Lower leg skin (tissue), 4 donors: Measurements from ENCODE around the gene DPPA3. TPM values are rescaled to one million over a fixed set of nuclear protein-coding genes. Genes with fewer than 3 reads are reported as not detected.
"Not testable (repeated sequence)": the region's sequence is repeated elsewhere in the genome, so short reads cannot be mapped to it uniquely, and the experiment has no call there.

Experiments used
- DNase-seq, 2 donors: peaks; one replicate each; pipeline ENCODE4 v3.0.0-alpha.2; 2019; ENCODE audit warnings: low spot score in 2 of 2
- H3K4me3 ChIP-seq: fragments of 200-600 bp; sonication (generic); 2 replicates; pipeline ENCODE4 v1.5.1; 2017; ENCODE audit warnings: mild to moderate bottlenecking, low read depth; ENCODE audit not compliant: poor library complexity, severe bottlenecking
- CTCF ChIP-seq, 3 donors: fragments of 450-650 bp; IDR thresholded peaks; one replicate each; pipeline ENCODE4 v1.5.1; 2016; ENCODE audit warnings: antibody characterized with exemption in 3 of 3, mild to moderate bottlenecking in 3 of 3, moderate library complexity in 2 of 3
- POLR2A ChIP-seq, 2 donors: fragments of 450-650 bp; IDR thresholded peaks; one replicate each; pipeline ENCODE4 v1.6.1; 2016 to 2017; ENCODE audit warnings: antibody characterized with exemption in 2 of 2, mild to moderate bottlenecking in 1 of 2, moderate library complexity in 1 of 2
- WGBS, 2 donors: methylation state at CpG; one replicate each; pipeline ENCODE4 v1.1.5; 2018; 5-methylcytosine and 5-hydroxymethylcytosine counted together
- intact Hi-C: fragments of 100-400 bp; cut with DNase I; formaldehyde crosslinking; loops from one replicate; pipeline ENCODE4 v1.15.0; 2023; ENCODE audit warnings: low total_unique reads
- total RNA-seq, 4 donors: library from RNA; depleted of rRNA; stranded (reverse); fragments of >200 nt; gene quantifications; one replicate each; pipeline ENCODE4 v1.1.0, GENCODE V29; 2016

The DPPA3 gene
- total RNA-seq, result not detected

- 70 to 80% methylated on average over 7 of the region's 7 CpGs for WGBS, 2 donors
- intact Hi-C loops, result no loop called here
- TF ChIP-seq POLR2A (IDR thresholded peaks at IDR 0.05) (no peak), CTCF (IDR thresholded peaks at IDR 0.05) (no peak)
- H3K4me3 ChIP-seq, result no peak within 1 kb of the TSS
- no peak for DNase-seq
These were observed at the start of gene DPPA3 for GRCh38 chr12:7711133-7711532. TSS of gene DPPA3 (plus strand) at chr12:7711433. CDS start at chr12:7711571, 138 bp downstream.

- intact Hi-C loops, result no loop called here
- DNase-seq, result no peak
- WGBS, 2 donors, result 70 to 80% methylated on average over 5 of the region's 5 CpGs
- TF ChIP-seq POLR2A (IDR thresholded peaks at IDR 0.05) (no peak), CTCF (IDR thresholded peaks at IDR 0.05) (no peak)
- H3K4me3 ChIP-seq, result no peak overlapping the region
These were observed 49.5 kb upstream of the DPPA3 start for GRCh38 chr12:7661741-7662140.

- H3K4me3 ChIP-seq, result no peak overlapping the region
- no peak for TF ChIP-seq CTCF (IDR thresholded peaks at IDR 0.05)
- TF ChIP-seq POLR2A (IDR thresholded peaks at IDR 0.05), result no peak
- intact Hi-C loops, result no loop called here
- DNase-seq, result no peak
- WGBS, 2 donors, result 85 to 89% methylated on average over 5 of the region's 5 CpGs
These were observed 44.6 kb upstream of the DPPA3 start for GRCh38 chr12:7666595-7666994.

GRCh38 chr12:7667125-7667524 is 44.1 kb upstream of the DPPA3 start:
- H3K4me3 ChIP-seq, result no peak overlapping the region
- TF ChIP-seq CTCF (IDR thresholded peaks at IDR 0.05), result no peak
- no peak for TF ChIP-seq POLR2A (IDR thresholded peaks at IDR 0.05)
- intact Hi-C loops, result no loop called here
- 80 to 86% methylated on average over 4 of the region's 4 CpGs for WGBS, 2 donors
- no peak for DNase-seq

- intact Hi-C loops, result no loop called here
- WGBS, 2 donors, result 79 to 82% methylated on average over 5 of the region's 5 CpGs
- no peak for DNase-seq
- TF ChIP-seq POLR2A (IDR thresholded peaks at IDR 0.05), result no peak
- no peak for TF ChIP-seq CTCF (IDR thresholded peaks at IDR 0.05)
- no peak overlapping the region for H3K4me3 ChIP-seq
These were observed 43.1 kb upstream of the DPPA3 start for GRCh38 chr12:7668171-7668570.

- 67% methylated on average over 6 of the region's 6 CpGs for WGBS, 2 donors
- H3K4me3 ChIP-seq, intact Hi-C loops, DNase-seq: not testable (repeated sequence)
These were observed 35.8 kb upstream of the DPPA3 start for GRCh38 chr12:7675455-7675854.

- peak in 1 of 2 donors; percentile 68 for DNase-seq
- intact Hi-C loops, H3K4me3 ChIP-seq: not testable (repeated sequence)
- 63 to 71% methylated on average over 9 of the region's 9 CpGs for WGBS, 2 donors
These were observed 33.8 kb upstream of the DPPA3 start for GRCh38 chr12:7677432-7677888.
